Smooth muscle cell (in vitro differentiated cells): Measurements from ENCODE around the gene SOX11. TPM values are rescaled to one million over a fixed set of nuclear protein-coding genes. Genes with fewer than 3 reads are reported as not detected.

Experiments
- DNase-seq: peaks from one replicate; lab custom pipeline; 2025; ENCODE audit not compliant: unreplicated experiment; lab: John Stamatoyannopoulos, UW
- H2AFZ ChIP-seq: fragments of 200-600 bp; sonication (generic); 2 replicates; pipeline ENCODE4 v1.6.0; 2016; ENCODE audit warnings: antibody characterized with exemption, low read depth, mild to moderate bottlenecking
- H3F3A ChIP-seq: fragments of 200-600 bp; sonication (generic); 2 replicates; pipeline ENCODE4 v1.6.0; 2017; ENCODE audit warnings: antibody characterized with exemption, low read depth
- H3K27ac ChIP-seq: fragments of 200-600 bp; sonication (generic); 2 replicates; pipeline ENCODE4 v1.5.1; 2016; ENCODE audit warnings: low read depth, mild to moderate bottlenecking
- H3K27me3 ChIP-seq: fragments of 200-600 bp; sonication (generic); 2 replicates; pipeline ENCODE4 v1.6.1; 2016; ENCODE audit warnings: low read depth, mild to moderate bottlenecking
- H3K36me3 ChIP-seq: fragments of 200-600 bp; sonication (generic); 2 replicates; pipeline ENCODE4 v1.5.1; 2016; ENCODE audit warnings: low read depth
- H3K4me1 ChIP-seq: fragments of 200-600 bp; sonication (generic); 2 replicates; pipeline ENCODE4 v1.5.1; 2016; ENCODE audit warnings: low read depth
- H3K4me2 ChIP-seq: fragments of 200-600 bp; sonication (generic); 2 replicates; pipeline ENCODE4 v1.6.0; 2016; ENCODE audit warnings: mild to moderate bottlenecking
- H3K4me3 ChIP-seq: fragments of 200-600 bp; sonication (generic); 2 replicates; pipeline ENCODE4 v1.5.1; 2016; ENCODE audit warnings: mild to moderate bottlenecking
- H3K79me2 ChIP-seq: fragments of 200-600 bp; sonication (generic); 2 replicates; pipeline ENCODE4 v1.6.0; 2016; ENCODE audit warnings: low read depth, mild to moderate bottlenecking
- H3K9ac ChIP-seq: fragments of 200-600 bp; sonication (generic); 2 replicates; pipeline ENCODE4 v1.6.0; 2016; ENCODE audit warnings: low read depth
- H3K9me3 ChIP-seq: fragments of 200-600 bp; sonication (generic); replicated peaks from 2 replicates; pipeline ENCODE4 v1.5.1; 2016; ENCODE audit warnings: low read depth
- H4K20me1 ChIP-seq: fragments of 200-600 bp; sonication (generic); 2 replicates; pipeline ENCODE4 v1.6.0; 2016; ENCODE audit warnings: low read depth
- WGBS: methylation state at CpG from one replicate; pipeline ENCODE4 v1.1.7; 2016; ENCODE audit warnings: low lambda C conversion rate; 5-methylcytosine and 5-hydroxymethylcytosine counted together
- polyA plus RNA-seq: library from polyadenylated mRNA; unstranded; fragments of >200 nt; fragmentation: Nextera tagmentation; extraction: Ambion mirVana; gene quantifications from 2 replicates; pipeline ENCODE4 v1.2.1, GENCODE V29; 2016
- total RNA-seq: library from RNA; depleted of rRNA; stranded (reverse); fragments of >200 nt; gene quantifications from 2 replicates; pipeline ENCODE4 v1.2.3, GENCODE V29; 2014
- TF ChIP-seq, protein P1 (sequence below): fragments of 200-600 bp; sonication (generic); IDR thresholded peaks from 2 replicates; pipeline ENCODE4 v1.5.1; 2017; ENCODE audit warnings: borderline replicate concordance, mild to moderate bottlenecking, antibody characterized with exemption; ENCODE audit not compliant: insufficient read depth, poor library complexity, severe bottlenecking

Gene SOX11
- total and polyA plus RNA-seq, 2 experiments from 2014 or later, result 4.7 to 20.5 TPM

DNA sequence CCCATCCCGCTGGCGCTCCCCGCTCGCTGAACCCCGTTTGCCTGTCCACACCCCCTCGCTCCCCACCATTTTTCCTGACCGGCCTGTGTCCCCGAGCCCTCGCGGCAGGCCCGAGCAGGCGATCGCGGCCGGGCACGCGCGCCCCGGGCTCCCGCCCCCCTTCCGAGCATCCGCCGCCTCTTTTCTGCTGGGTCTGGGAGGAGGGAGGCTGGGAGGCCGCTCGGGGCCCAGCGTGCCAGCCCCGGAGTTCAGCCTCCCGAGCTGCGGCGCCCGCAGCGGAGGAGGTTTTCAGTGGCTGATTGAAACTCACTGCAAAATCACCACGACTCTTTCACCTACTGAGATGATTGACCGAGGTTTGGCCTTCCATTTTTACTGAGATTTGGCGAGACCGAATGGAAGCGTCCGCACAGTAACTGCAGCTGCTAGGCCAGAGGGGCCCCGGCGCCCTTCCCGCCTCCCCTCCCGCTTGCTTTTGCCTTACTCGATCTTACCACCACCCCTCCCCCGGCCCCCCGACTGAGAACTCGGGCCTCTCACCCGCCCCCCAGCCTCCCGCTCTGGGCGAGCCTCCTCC is 4.8 kb downstream of the SOX11 start:
- peak overlapping the region; percentile 63 for H3K9ac ChIP-seq
- DNase-seq, result peak; percentile 29
- no peaks in the 10 kb centered on the region for H3K27me3 ChIP-seq
- H3K79me2 ChIP-seq, result peaks cover 44% of the 10 kb centered on the region
- no peaks in the 10 kb centered on the region for H3K36me3 ChIP-seq
- H3K4me2 ChIP-seq, result peak overlapping the region; percentile 99
- peak overlapping the region; percentile 86 for H3K4me3 ChIP-seq
- H3K27ac ChIP-seq, result peak overlapping the region; percentile 61
- H3K9me3 ChIP-seq, result no peaks in the 10 kb centered on the region
- peaks cover 67% of the 10 kb centered on the region for H4K20me1 ChIP-seq
- no peaks in the 10 kb centered on the region for H3F3A ChIP-seq
- TF ChIP-seq, protein P1, sequence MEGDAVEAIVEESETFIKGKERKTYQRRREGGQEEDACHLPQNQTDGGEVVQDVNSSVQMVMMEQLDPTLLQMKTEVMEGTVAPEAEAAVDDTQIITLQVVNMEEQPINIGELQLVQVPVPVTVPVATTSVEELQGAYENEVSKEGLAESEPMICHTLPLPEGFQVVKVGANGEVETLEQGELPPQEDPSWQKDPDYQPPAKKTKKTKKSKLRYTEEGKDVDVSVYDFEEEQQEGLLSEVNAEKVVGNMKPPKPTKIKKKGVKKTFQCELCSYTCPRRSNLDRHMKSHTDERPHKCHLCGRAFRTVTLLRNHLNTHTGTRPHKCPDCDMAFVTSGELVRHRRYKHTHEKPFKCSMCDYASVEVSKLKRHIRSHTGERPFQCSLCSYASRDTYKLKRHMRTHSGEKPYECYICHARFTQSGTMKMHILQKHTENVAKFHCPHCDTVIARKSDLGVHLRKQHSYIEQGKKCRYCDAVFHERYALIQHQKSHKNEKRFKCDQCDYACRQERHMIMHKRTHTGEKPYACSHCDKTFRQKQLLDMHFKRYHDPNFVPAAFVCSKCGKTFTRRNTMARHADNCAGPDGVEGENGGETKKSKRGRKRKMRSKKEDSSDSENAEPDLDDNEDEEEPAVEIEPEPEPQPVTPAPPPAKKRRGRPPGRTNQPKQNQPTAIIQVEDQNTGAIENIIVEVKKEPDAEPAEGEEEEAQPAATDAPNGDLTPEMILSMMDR, result no peak
- H2AFZ ChIP-seq, result peak overlapping the region; percentile 90
- H3K4me1 ChIP-seq, result peaks cover 32% of the 10 kb centered on the region
- under 1% methylated on average over 49 of the region's 49 CpGs for WGBS

DNA sequence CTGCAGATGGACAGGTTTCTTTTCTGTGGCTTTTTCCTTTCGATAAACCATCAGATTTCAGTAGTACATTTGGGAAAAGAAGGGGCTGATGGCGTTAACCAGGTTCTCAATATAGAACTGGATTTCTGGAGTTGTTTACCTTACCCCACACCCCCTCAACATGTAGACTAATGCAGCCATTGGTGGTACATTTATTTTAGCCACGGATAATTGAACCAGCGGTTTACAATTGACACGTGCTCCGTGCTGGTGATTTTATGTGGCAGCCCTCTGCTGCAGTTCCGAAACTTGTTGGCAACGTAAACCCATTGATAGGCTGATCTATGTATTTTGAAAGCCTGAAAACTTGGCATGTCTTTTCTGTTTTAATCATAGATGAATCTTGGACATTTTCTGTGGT is 5.4 kb downstream of the SOX11 start:
- Histone ChIP-seq H3K4me2 (peak overlapping the region; percentile 99), H3K9ac (no peak overlapping the region), H3K4me3 (peak overlapping the region; percentile 86), H2AFZ (no peak overlapping the region), H3K79me2 (peaks cover 44% of the 10 kb centered on the region), H3K27me3 (no peaks in the 10 kb centered on the region), H3K36me3 (no peaks in the 10 kb centered on the region), H4K20me1 (peaks cover 67% of the 10 kb centered on the region), H3K9me3 (no peaks in the 10 kb centered on the region), H3F3A (no peaks in the 10 kb centered on the region), H3K27ac (no peak overlapping the region), H3K4me1 (peaks cover 32% of the 10 kb centered on the region)
- 24% methylated on average over 8 of the region's 8 CpGs for WGBS
- DNase-seq, result no peak
- TF ChIP-seq, protein P1, result no peak

DNA sequence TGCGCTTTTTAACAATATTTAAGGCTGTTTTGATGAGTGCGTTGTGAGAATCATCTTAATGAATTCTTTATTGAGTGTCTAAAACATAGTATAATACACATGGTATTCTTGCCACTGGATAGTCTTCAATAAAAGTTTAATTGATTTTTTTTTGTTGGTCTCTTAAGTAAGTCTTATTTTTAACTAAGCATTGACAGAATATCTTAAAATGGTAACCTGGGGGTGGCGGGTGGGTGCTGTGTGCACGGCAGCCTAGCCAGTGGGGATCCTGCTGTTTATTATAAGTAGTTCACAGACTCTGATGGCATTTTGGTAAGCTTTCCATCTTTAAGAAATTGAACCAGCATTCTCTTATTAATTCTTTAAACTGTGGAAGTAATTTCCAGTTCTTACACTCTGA is 6.0 kb downstream of the SOX11 start:
- H2AFZ ChIP-seq, result no peak overlapping the region
- 83% methylated on average over 4 of the region's 4 CpGs for WGBS
- no peak overlapping the region for H3K27ac ChIP-seq
- DNase-seq, result no peak
- H3F3A ChIP-seq, result no peaks in the 10 kb centered on the region
- no peaks in the 10 kb centered on the region for H3K36me3 ChIP-seq
- TF ChIP-seq, protein P1, result no peak
- peaks cover 32% of the 10 kb centered on the region for H3K4me1 ChIP-seq
- H3K4me3 ChIP-seq, result peak overlapping the region; percentile 86
- H4K20me1 ChIP-seq, result peaks cover 61% of the 10 kb centered on the region
- peaks cover 38% of the 10 kb centered on the region for H3K79me2 ChIP-seq
- H3K4me2 ChIP-seq, result peak overlapping the region; percentile 99
- H3K9ac ChIP-seq, result no peak overlapping the region
- H3K27me3 ChIP-seq, result no peaks in the 10 kb centered on the region
- no peaks in the 10 kb centered on the region for H3K9me3 ChIP-seq

DNA sequence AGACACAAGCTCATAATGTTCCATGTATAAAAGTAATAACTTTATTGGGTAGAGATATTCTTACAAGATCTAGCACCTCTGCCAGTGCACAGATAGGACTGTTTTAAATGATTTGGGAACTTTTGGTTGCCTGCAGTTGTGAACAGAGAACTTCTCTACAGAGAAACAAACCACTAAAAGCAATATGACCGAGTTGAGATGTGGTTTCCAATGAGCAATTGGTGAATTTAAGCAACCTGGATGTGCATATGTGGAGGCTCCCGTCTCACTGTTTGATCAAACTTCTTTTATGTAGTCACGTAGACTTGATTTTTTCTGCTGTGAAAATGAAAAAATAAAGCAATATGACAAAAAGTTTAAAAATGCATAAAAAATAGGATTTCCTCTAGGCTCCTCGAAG is 7.8 kb downstream of the SOX11 start:
- Histone ChIP-seq H3K9me3 (no peaks in the 10 kb centered on the region), H3K79me2 (peaks cover 20% of the 10 kb centered on the region), H3K4me2 (no peak overlapping the region), H3F3A (no peaks in the 10 kb centered on the region), H3K4me1 (peaks cover 29% of the 10 kb centered on the region), H3K4me3 (no peak overlapping the region), H4K20me1 (peaks cover 44% of the 10 kb centered on the region), H3K9ac (no peak overlapping the region), H3K36me3 (no peaks in the 10 kb centered on the region), H3K27me3 (no peaks in the 10 kb centered on the region), H3K27ac (no peak overlapping the region), H2AFZ (no peak overlapping the region)
- TF ChIP-seq, protein P1, result no peak
- WGBS, result 96% methylated on average over 4 of the region's 4 CpGs
- DNase-seq, result no peak
